GM12891 (cell line): ENCODE data around the gene UGGT1.

Source experiments
- POLR2A ChIP-seq: IDR thresholded peaks from 2 replicates; pipeline ENCODE4 v1.6.1; 2011; ENCODE audit warnings: low read depth, low read length, control low read depth
- POU2F2 ChIP-seq: IDR thresholded peaks from 2 replicates; pipeline ENCODE4 v1.6.1; 2011; ENCODE audit warnings: low read depth, mild to moderate bottlenecking, control low read depth, low read length, moderate library complexity

- TF ChIP-seq POU2F2 (no peak), POLR2A (no peak)
Measured at GRCh38 chr2:128169497-128169896, 78.5 kb downstream of the UGGT1 start.
